HL-60/S4 (cell line): Measurements from ENCODE around the gene CIDEC.
"Not testable (repeated sequence)": the region's sequence is repeated elsewhere in the genome, so short reads cannot be mapped to it uniquely, and the experiment has no call there.

ENCODE experiments used
- in situ Hi-C: fragments of 300-500 bp; cut with MboI; formaldehyde crosslinking; loops from 2 replicates; pipeline ENCODE4 v1.14.3; 2022; ENCODE audit warnings: low sequenced_read_pairs

Gene CIDEC

GRCh38 chr3:9878700-9879099 is 1.4 kb downstream of the CIDEC start:
- in situ Hi-C loops = no loop called here

- in situ Hi-C loops = no loop called here
These were observed 3.1 kb downstream of the CIDEC start for GRCh38 chr3:9876991-9877390.

- in situ Hi-C loops = not testable (repeated sequence)
These were observed 3.8 kb downstream of the CIDEC start for GRCh38 chr3:9876255-9876654.

- in situ Hi-C loops = no loop called here
These were observed 4.6 kb downstream of the CIDEC start for GRCh38 chr3:9875448-9875847.

GRCh38 chr3:9872067-9872466 is 8.0 kb downstream of the CIDEC start:
- in situ Hi-C loops = not testable (repeated sequence)

- in situ Hi-C loops = no loop called here
These were observed 9.1 kb downstream of the CIDEC start for GRCh38 chr3:9870978-9871377.

GRCh38 chr3:9869955-9870354 is 10.1 kb downstream of the CIDEC start:
- in situ Hi-C loops = no loop called here

GRCh38 chr3:9867106-9867505 is 12.9 kb downstream of the CIDEC start:
- in situ Hi-C loops = no loop called here

- in situ Hi-C loops = no loop called here
These were observed 13.4 kb downstream of the CIDEC start for GRCh38 chr3:9866639-9867038.

- in situ Hi-C loops = not testable (repeated sequence)
These were observed 14.9 kb downstream of the CIDEC start for GRCh38 chr3:9865125-9865637.

GRCh38 chr3:9864200-9864927 is 15.7 kb downstream of the CIDEC start:
- in situ Hi-C loops = no loop called here

GRCh38 chr3:9863058-9863772 is 16.8 kb downstream of the CIDEC start:
- in situ Hi-C loops = no loop called here

- in situ Hi-C loops = no loop called here
These were observed 17.5 kb downstream of the CIDEC start for GRCh38 chr3:9862391-9863057.

GRCh38 chr3:9861626-9862130 is 18.4 kb downstream of the CIDEC start:
- in situ Hi-C loops = no loop called here

- in situ Hi-C loops = no loop called here
These were observed 18.9 kb downstream of the CIDEC start for GRCh38 chr3:9861201-9861600.

- in situ Hi-C loops = no loop called here
These were observed 20.5 kb downstream of the CIDEC start for GRCh38 chr3:9859530-9860025.

- in situ Hi-C loops = no loop called here
These were observed 24.5 kb downstream of the CIDEC start for GRCh38 chr3:9855594-9855993.

- in situ Hi-C loops = not testable (repeated sequence)
These were observed 25.6 kb downstream of the CIDEC start for GRCh38 chr3:9854291-9854940.

- in situ Hi-C loops = no loop called here
These were observed 27.5 kb downstream of the CIDEC start for GRCh38 chr3:9852528-9852927.

- in situ Hi-C loops = not testable (repeated sequence)
These were observed 28.1 kb downstream of the CIDEC start for GRCh38 chr3:9851926-9852325.

- in situ Hi-C loops = not testable (repeated sequence)
These were observed 28.7 kb downstream of the CIDEC start for GRCh38 chr3:9851383-9851782.
